ENCODE results near the gene FPR1. TPM values are rescaled to one million over a fixed set of nuclear protein-coding genes. Genes with fewer than 3 reads are reported as not detected.
"Not testable (repeated sequence)": the region's sequence is repeated elsewhere in the genome, so short reads cannot be mapped to it uniquely, and the experiment has no call there.

Gene FPR1
- total RNA-seq, 1 donor from 2014 or later: not detected

DNA sequence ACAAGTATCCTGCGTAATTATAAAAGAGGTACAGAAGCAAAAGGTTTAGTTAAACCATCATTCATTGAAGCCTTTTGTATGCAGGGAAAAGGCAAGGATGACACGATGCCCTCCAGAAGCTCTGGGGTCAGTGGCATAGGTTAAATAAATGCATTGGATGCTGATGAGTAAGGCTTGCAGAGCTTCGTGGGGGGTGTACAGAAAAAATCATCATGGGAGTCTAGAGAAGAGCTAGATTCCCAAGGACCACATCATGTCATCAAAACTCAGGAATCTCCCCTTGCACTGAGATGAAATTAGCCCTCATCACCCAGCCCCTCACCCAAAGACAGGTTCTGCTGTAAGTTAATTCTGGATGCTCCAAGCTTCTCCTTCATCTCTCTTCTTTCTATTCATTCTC, 8.3 kb downstream of the FPR1 start:
- no peak for DNase-seq (ENCODE audit: low spot score, unreplicated experiment)
- TF ChIP-seq CTCF (IDR thresholded peaks at IDR 0.05; ENCODE audit: unreplicated experiment): no peak
- no peaks in the 10 kb centered on the region for H3K36me3 Mint-ChIP-seq (ENCODE audit: insufficient read depth)
- H3K27me3 Mint-ChIP-seq: peaks cover 17% of the 10 kb centered on the region
- no peak overlapping the region for H3K27ac Mint-ChIP-seq
- H3K4me3 Mint-ChIP-seq (ENCODE audit: low read depth): no peak overlapping the region
- peaks cover 3% of the 10 kb centered on the region for H3K9me3 Mint-ChIP-seq (ENCODE audit: low read depth)
- no peaks in the 10 kb centered on the region for H3K4me1 Mint-ChIP-seq (ENCODE audit: low read depth)

DNA sequence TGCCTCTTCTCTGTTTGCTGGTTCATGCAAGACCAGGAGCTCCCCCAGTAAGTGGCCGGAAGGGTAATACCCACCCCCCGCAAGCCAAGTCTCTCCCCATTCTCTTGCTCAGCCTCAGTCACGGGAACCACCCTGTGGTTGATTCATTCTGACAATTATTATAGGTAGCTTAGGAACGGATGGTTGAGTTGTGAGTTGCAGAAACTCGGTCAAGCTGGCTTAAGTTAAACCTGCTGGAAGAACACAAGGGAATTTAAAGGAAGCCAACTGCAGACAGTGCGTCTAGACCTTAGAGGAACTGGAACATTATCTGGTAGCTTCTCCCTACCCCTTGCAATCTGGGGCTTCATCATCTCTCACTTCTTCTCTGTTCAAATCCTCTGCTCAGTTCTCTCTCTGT, 8.9 kb downstream of the FPR1 start:
- Mint-ChIP-seq H3K9me3 (ENCODE audit: low read depth) (peaks cover 3% of the 10 kb centered on the region), H3K36me3 (ENCODE audit: insufficient read depth) (no peaks in the 10 kb centered on the region), H3K27ac (no peak overlapping the region), H3K27me3 (peaks cover 14% of the 10 kb centered on the region), H3K4me1 (ENCODE audit: low read depth) (no peaks in the 10 kb centered on the region), H3K4me3 (ENCODE audit: low read depth) (no peak overlapping the region)
- no peak for DNase-seq (ENCODE audit: low spot score, unreplicated experiment)
- no peak for TF ChIP-seq CTCF (IDR thresholded peaks at IDR 0.05; ENCODE audit: unreplicated experiment)

GRCh38 chr19:51740356-51740755, 11.3 kb downstream of the FPR1 start:
- no peak for TF ChIP-seq CTCF (IDR thresholded peaks at IDR 0.05; ENCODE audit: unreplicated experiment)
- Mint-ChIP-seq H3K27ac (no peak overlapping the region), H3K9me3 (ENCODE audit: low read depth) (no peaks in the 10 kb centered on the region), H3K4me3 (ENCODE audit: low read depth) (no peak overlapping the region), H3K27me3 (peaks cover 18% of the 10 kb centered on the region), H3K36me3 (ENCODE audit: insufficient read depth) (no peaks in the 10 kb centered on the region), H3K4me1 (ENCODE audit: low read depth) (no peaks in the 10 kb centered on the region)
- no peak for DNase-seq (ENCODE audit: low spot score, unreplicated experiment)

GRCh38 chr19:51739466-51740213, 12.0 kb downstream of the FPR1 start:
- H3K4me3 Mint-ChIP-seq (ENCODE audit: low read depth): no peak overlapping the region
- H3K9me3 Mint-ChIP-seq (ENCODE audit: low read depth): no peaks in the 10 kb centered on the region
- TF ChIP-seq CTCF (IDR thresholded peaks at IDR 0.05; ENCODE audit: unreplicated experiment): no peak
- H3K27me3 Mint-ChIP-seq: peaks cover 18% of the 10 kb centered on the region
- no peak for DNase-seq (ENCODE audit: low spot score, unreplicated experiment)
- H3K27ac Mint-ChIP-seq: no peak overlapping the region
- H3K36me3 Mint-ChIP-seq (ENCODE audit: insufficient read depth): no peaks in the 10 kb centered on the region
- H3K4me1 Mint-ChIP-seq (ENCODE audit: low read depth): no peaks in the 10 kb centered on the region

GRCh38 chr19:51738523-51738922, 13.2 kb downstream of the FPR1 start:
- H3K4me1 Mint-ChIP-seq (ENCODE audit: low read depth); DNase-seq (ENCODE audit: low spot score, unreplicated experiment); H3K36me3 Mint-ChIP-seq (ENCODE audit: insufficient read depth); H3K4me3 Mint-ChIP-seq (ENCODE audit: low read depth); H3K27ac Mint-ChIP-seq; H3K9me3 Mint-ChIP-seq (ENCODE audit: low read depth): not testable (repeated sequence)
- H3K27me3 Mint-ChIP-seq: peaks cover 16% of the 10 kb centered on the region

DNA sequence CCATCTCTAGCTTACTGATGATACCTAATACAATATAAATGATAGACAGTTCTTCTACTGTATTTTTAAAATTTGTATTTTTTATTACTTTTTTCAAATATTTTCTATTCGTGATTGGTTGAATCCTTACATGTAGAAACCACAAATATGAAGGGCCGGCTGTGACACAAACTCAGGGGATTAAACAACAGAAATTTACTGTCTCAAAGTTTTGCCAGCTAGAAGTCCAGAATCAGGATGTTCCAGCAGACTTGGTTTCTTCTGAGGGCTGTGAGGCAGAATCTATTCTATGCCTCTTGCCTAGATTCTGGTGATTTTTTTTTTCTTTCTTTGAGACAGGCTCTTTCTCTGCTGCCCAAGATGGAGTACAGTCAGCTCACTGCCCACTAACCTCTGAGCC, 13.8 kb downstream of the FPR1 start:
- H3K9me3 Mint-ChIP-seq (ENCODE audit: low read depth): no peaks in the 10 kb centered on the region
- no peak for TF ChIP-seq CTCF (IDR thresholded peaks at IDR 0.05; ENCODE audit: unreplicated experiment)

More for the DNA sequence above, 13.8 kb downstream of the FPR1 start:
- Mint-ChIP-seq H3K27me3 (peaks cover 15% of the 10 kb centered on the region), H3K4me3 (ENCODE audit: low read depth) (no peak overlapping the region), H3K36me3 (ENCODE audit: insufficient read depth) (no peaks in the 10 kb centered on the region), H3K4me1 (ENCODE audit: low read depth) (no peaks in the 10 kb centered on the region), H3K27ac (no peak overlapping the region)
- DNase-seq (ENCODE audit: low spot score, unreplicated experiment): no peak

All from progenitor cell of endocrine pancreas (in vitro differentiated cells).